ENCODE data around the gene EXOC3L4.

The EXOC3L4 gene

GRCh38 chr14:103091041-103091882 is 3.3 kb upstream of the EXOC3L4 start (continued):
- TF ChIP-seq ZNF654 (tag by site-specific recombination; IDR thresholded peaks at IDR 0.05; ENCODE audit: low read depth), result no peak
- TF ChIP-seq ZBTB48 (tag by site-specific recombination; IDR thresholded peaks at IDR 0.05), result no peak
- peak; percentile 45; the same call in 1 of the 2 replicates for TF ChIP-seq ZBTB8A (tag by site-specific recombination; IDR thresholded peaks at IDR 0.05)
- no peak for TF ChIP-seq ZNF707 (tag by site-specific recombination; IDR thresholded peaks at IDR 0.05)
- no peak for TF ChIP-seq ZNF48 (tag by site-specific recombination; IDR thresholded peaks at IDR 0.05)
- peak; percentile 36; the same call in 1 of the 2 replicates for TF ChIP-seq ZBTB20 (tag by site-specific recombination; IDR thresholded peaks at IDR 0.05)
- TF ChIP-seq ZNF664 (tag by site-specific recombination; IDR thresholded peaks at IDR 0.05), result no peak
- TF ChIP-seq ZNF366 (tag by site-specific recombination; conservative IDR thresholded peaks at IDR 0.05), result no peak
- TF ChIP-seq ZBTB49 (tag by site-specific recombination; IDR thresholded peaks at IDR 0.05; ENCODE audit: low read depth), result no peak
- no peak for TF ChIP-seq IKZF3 (tag by site-specific recombination; IDR thresholded peaks at IDR 0.05)
- no peak for TF ChIP-seq ZNF843 (tag by site-specific recombination; IDR thresholded peaks at IDR 0.05)
- no peak for TF ChIP-seq ZNF280D (tag by site-specific recombination; IDR thresholded peaks at IDR 0.05)
- no peak for TF ChIP-seq ZNF202 (tag by site-specific recombination; IDR thresholded peaks at IDR 0.05; ENCODE audit: borderline replicate concordance)
- no peak for TF ChIP-seq ELK4 (IDR thresholded peaks at IDR 0.05; ENCODE audit: borderline replicate concordance, low read depth, low read length)
- TF ChIP-seq ZNF629 (tag by site-specific recombination; IDR thresholded peaks at IDR 0.05), result 0 out of 2 replicates have a peak, but pooled peaks have one; percentile 13
- no peak for TF ChIP-seq ZNF830 (tag by site-specific recombination; IDR thresholded peaks at IDR 0.05; ENCODE audit: low read depth)
- TF ChIP-seq ZNF121 (tag by site-specific recombination; IDR thresholded peaks at IDR 0.05), result no peak
- TF ChIP-seq ZSCAN16 (tag by site-specific recombination; IDR thresholded peaks at IDR 0.05), result no peak
- TF ChIP-seq GLIS2 (tag by site-specific recombination; IDR thresholded peaks at IDR 0.05), result peak; percentile 50
- no peak for TF ChIP-seq ZNF223 (tag by site-specific recombination; IDR thresholded peaks at IDR 0.05)
- no peak for TF ChIP-seq ZNF146 (tag by site-specific recombination; IDR thresholded peaks at IDR 0.05)
- peak; percentile 58 for TF ChIP-seq GLIS1 (tag by site-specific recombination; IDR thresholded peaks at IDR 0.05)
- no peak for TF ChIP-seq ZFP69B (tag by site-specific recombination; IDR thresholded peaks at IDR 0.05)
- no peak for TF ChIP-seq RBAK (tag by site-specific recombination; IDR thresholded peaks at IDR 0.05)
- no peak for TF ChIP-seq KLF16 (tag by site-specific recombination; IDR thresholded peaks at IDR 0.05)
- no peak for TF ChIP-seq ZNF626 (tag by site-specific recombination; IDR thresholded peaks at IDR 0.05)
- TF ChIP-seq ZNF513 (tag by site-specific recombination; IDR thresholded peaks at IDR 0.05), result no peak
- no peak for TF ChIP-seq MYNN (tag by site-specific recombination; IDR thresholded peaks at IDR 0.05; ENCODE audit: borderline replicate concordance)
- TF ChIP-seq ZNF148 (tag by site-specific recombination; IDR thresholded peaks at IDR 0.05; ENCODE audit: borderline replicate concordance), result no peak
- TF ChIP-seq ZFP37 (tag by site-specific recombination; IDR thresholded peaks at IDR 0.05), result no peak
- no peak for TF ChIP-seq ZNF747 (tag by site-specific recombination; IDR thresholded peaks at IDR 0.05)
